Endothelial cell of umbilical vein (primary cell): ENCODE results near the gene INPP5J.

Experiments
- CTCF ChIP-seq, 2 donors: IDR thresholded peaks; 1 replicate in 1 of 2; 2 replicates in 1 of 2; pipeline ENCODE4 v1.5.1; 2011; ENCODE audit warnings: low read length in 2 of 2, mild to moderate bottlenecking in 2 of 2, moderate library complexity in 2 of 2, control low read depth in 1 of 2, inconsistent platforms in 1 of 2, low read depth in 1 of 2; ENCODE audit not compliant: insufficient read depth in 1 of 2; ENCODE audit errors: extremely low read depth in 1 of 2
- EZH2 ChIP-seq: IDR thresholded peaks from 2 replicates; pipeline ENCODE4 v1.6.1; 2012; ENCODE audit warnings: borderline replicate concordance, low read depth, mild to moderate bottlenecking, moderate library complexity, low read length, inconsistent platforms; ENCODE audit not compliant: severe bottlenecking
- JUN ChIP-seq: IDR thresholded peaks from 2 replicates; pipeline ENCODE4 v1.6.1; 2011; ENCODE audit warnings: borderline replicate concordance, low read depth; ENCODE audit not compliant: insufficient read length, insufficient read depth
- MAX ChIP-seq: IDR thresholded peaks from 2 replicates; pipeline ENCODE4 v1.6.1; 2011; ENCODE audit not compliant: insufficient read depth, insufficient read length
- MYC ChIP-seq: IDR thresholded peaks from one replicate; pipeline ENCODE4 v1.6.1; 2011; ENCODE audit warnings: mild to moderate bottlenecking, low read depth, low read length
- POLR2A ChIP-seq: IDR thresholded peaks from 2 replicates; pipeline ENCODE4 v1.6.1; 2012; ENCODE audit warnings: low read depth, mild to moderate bottlenecking, control low read depth, low read length
- POLR2AphosphoS5 ChIP-seq: IDR thresholded peaks from 2 replicates; pipeline ENCODE4 v1.6.1; 2012; ENCODE audit warnings: low read depth, mild to moderate bottlenecking, control low read depth, low read length, moderate library complexity; ENCODE audit not compliant: insufficient read depth

- TF ChIP-seq EZH2, result no peak
- no peak for TF ChIP-seq CTCF (IDR thresholded peaks at IDR 0.05; ENCODE audit: extremely low read depth in 1 of 2, insufficient read depth in 1 of 2, low read depth in 1 of 2, low read length in 2 of 2)
- TF ChIP-seq MYC, result no peak
- TF ChIP-seq POLR2A, result no peak
- no peak for TF ChIP-seq JUN
- TF ChIP-seq POLR2AphosphoS5, result no peak
- TF ChIP-seq MAX, result no peak
Measured at GRCh38 chr22:31135706-31136105, 12.9 kb downstream of the INPP5J start.
